GM23248 (cell line): ENCODE results near the gene ZBTB22. TPM values are rescaled to one million over a fixed set of nuclear protein-coding genes. Genes with fewer than 3 reads are reported as not detected.

Source experiments
- DNase-seq: peaks from one replicate; pipeline ENCODE4 v3.0.0-alpha.2; 2015
- H2AFZ ChIP-seq: fragments of 200-600 bp; sonication (generic); 2 replicates; pipeline ENCODE4 v1.6.1; 2016; ENCODE audit warnings: antibody characterized with exemption
- H3F3A ChIP-seq: fragments of 200-600 bp; sonication (generic); 2 replicates; pipeline ENCODE4 v1.6.1; 2016; ENCODE audit warnings: mild to moderate bottlenecking, antibody characterized with exemption, mixed run types; ENCODE audit not compliant: insufficient read depth
- H3K27ac ChIP-seq: fragments of 200-600 bp; sonication (generic); 2 replicates; pipeline ENCODE4 v1.5.1; 2016; ENCODE audit warnings: mild to moderate bottlenecking
- H3K27me3 ChIP-seq: fragments of 200-600 bp; sonication (generic); replicated peaks from 2 replicates; pipeline ENCODE4 v1.6.1; 2016; ENCODE audit warnings: mild to moderate bottlenecking; ENCODE audit not compliant: insufficient read depth
- H3K36me3 ChIP-seq: fragments of 200-600 bp; sonication (generic); 2 replicates; pipeline ENCODE4 v1.6.1; 2016; ENCODE audit warnings: low read depth, mild to moderate bottlenecking
- H3K4me1 ChIP-seq: fragments of 200-600 bp; sonication (generic); 2 replicates; pipeline ENCODE4 v1.6.1; 2016; ENCODE audit warnings: mild to moderate bottlenecking; ENCODE audit not compliant: insufficient read depth
- H3K4me2 ChIP-seq: fragments of 200-600 bp; sonication (generic); one replicate; pipeline ENCODE4 v1.6.1; 2016; ENCODE audit warnings: mild to moderate bottlenecking; ENCODE audit not compliant: unreplicated experiment
- H3K4me3 ChIP-seq: fragments of 200-600 bp; sonication (generic); 2 replicates; pipeline ENCODE4 v1.5.1; 2016; ENCODE audit warnings: mild to moderate bottlenecking
- H3K79me2 ChIP-seq: fragments of 200-600 bp; sonication (generic); 2 replicates; pipeline ENCODE4 v1.6.1; 2016; ENCODE audit warnings: mild to moderate bottlenecking; ENCODE audit not compliant: insufficient read depth
- H3K9ac ChIP-seq: fragments of 200-600 bp; sonication (generic); 2 replicates; pipeline ENCODE4 v1.6.1; 2016; ENCODE audit warnings: mild to moderate bottlenecking
- H3K9me2 ChIP-seq: fragments of 200-600 bp; sonication (generic); 2 replicates; pipeline ENCODE4 v1.6.1; 2016; ENCODE audit warnings: mixed run types, mild to moderate bottlenecking, moderate library complexity; ENCODE audit not compliant: insufficient read depth
- H3K9me3 ChIP-seq: fragments of 200-600 bp; sonication (generic); one replicate; pipeline ENCODE4 v1.6.1; 2017; ENCODE audit warnings: low read depth
- H4K20me1 ChIP-seq: fragments of 200-600 bp; sonication (generic); 2 replicates; pipeline ENCODE4 v1.6.0; 2016; ENCODE audit not compliant: insufficient read depth
- EZH2 ChIP-seq: fragments of 200-600 bp; sonication (generic); IDR thresholded peaks from 2 replicates; pipeline ENCODE4 v1.6.1; 2018; ENCODE audit warnings: antibody characterized with exemption, mild to moderate bottlenecking; ENCODE audit not compliant: insufficient read depth, poor library complexity, severe bottlenecking
- EZH2phosphoT487 ChIP-seq: fragments of 200-600 bp; sonication (generic); IDR thresholded peaks from 2 replicates; pipeline ENCODE4 v1.6.1; 2018; ENCODE audit warnings: antibody characterized with exemption, moderate library complexity, mild to moderate bottlenecking, low read depth; ENCODE audit not compliant: insufficient read depth
- WGBS, 2 experiments: methylation state at CpG; one replicate each; pipeline ENCODE4 v1.1.6; 2015 to 2017; ENCODE audit warnings: low lambda C conversion rate in 2 of 2, low coverage in 1 of 2; ENCODE audit errors: missing lambda C conversion rate in 2 of 2; 5-methylcytosine and 5-hydroxymethylcytosine counted together
- in situ Hi-C: fragments of 300-500 bp; cut with MboI; formaldehyde crosslinking; loops from 2 replicates; pipeline ENCODE4 v1.15.0; 2020
- polyA plus RNA-seq: library from polyadenylated mRNA; unstranded; fragments of >200 nt; fragmentation: Nextera tagmentation; extraction: Ambion mirVana; gene quantifications from 2 replicates; pipeline ENCODE4 v1.2.1, GENCODE V29; 2016
- total RNA-seq: library from RNA; depleted of rRNA; stranded (reverse); fragments of >200 nt; shearing (Covaris generic); gene quantifications from 2 replicates; pipeline ENCODE4 v1.2.3, GENCODE V29; 2014

The ZBTB22 gene
- total and polyA plus RNA-seq, 2 experiments from 2014 or later = 9.8 to 18.3 TPM

GRCh38 chr6:33319939-33320314 lies 2.4 kb upstream of the ZBTB22 start:
- in situ Hi-C loops = no loop called here
- Histone ChIP-seq H3F3A (peaks cover 34% of the 10 kb centered on the region), H3K36me3 (peaks cover 13% of the 10 kb centered on the region; the same call in 1 of the 2 replicates), H3K9me2 (no peaks in the 10 kb centered on the region), H3K9ac (peak overlapping the region; percentile 94), H3K79me2 (peaks cover 51% of the 10 kb centered on the region), H4K20me1 (no peaks in the 10 kb centered on the region), H2AFZ (no peak overlapping the region), H3K4me2 (peak overlapping the region; percentile 87), H3K4me3 (peak overlapping the region; percentile 46; the same call in 1 of the 2 replicates), H3K27ac (peak overlapping the region; percentile 77), H3K9me3 (no peaks in the 10 kb centered on the region), H3K27me3 (no peaks in the 10 kb centered on the region), H3K4me1 (peaks cover 28% of the 10 kb centered on the region)
- TF ChIP-seq EZH2phosphoT487 (no peak), EZH2 (no peak)
- no peak for DNase-seq
- 83% methylated on average over 3 of the region's 3 CpGs for WGBS, 2 experiments

DNA sequence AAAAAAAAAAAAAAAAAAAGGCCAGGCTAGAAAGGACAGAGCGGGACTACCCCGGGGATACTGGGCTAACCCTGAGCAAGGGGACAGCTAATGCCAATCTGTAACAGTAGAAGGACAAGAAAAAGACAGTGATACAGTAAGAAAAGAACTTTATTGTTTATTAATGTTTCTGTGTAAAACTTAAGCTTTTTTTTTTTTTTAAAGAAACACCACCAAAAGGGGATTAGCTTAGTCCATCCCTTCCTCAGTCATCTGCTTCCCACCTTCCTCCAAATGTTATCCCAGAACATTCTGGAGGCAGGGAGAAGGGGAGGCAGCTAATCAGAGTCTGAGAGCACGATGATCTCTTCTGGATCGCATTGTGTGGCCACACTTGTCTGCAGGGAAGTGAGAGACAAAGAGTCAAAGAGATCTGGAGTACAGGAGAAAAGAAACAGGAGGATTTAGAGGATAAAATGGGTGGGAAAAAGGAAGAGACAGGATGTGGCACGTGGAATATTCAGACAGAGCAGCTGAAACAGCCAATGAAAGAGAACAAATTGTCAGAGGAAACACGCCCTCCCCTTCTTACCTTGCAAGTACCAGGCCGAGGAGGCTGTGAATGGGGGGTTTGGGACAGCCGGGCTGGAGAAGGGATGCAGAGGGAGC lies 1.0 kb upstream of the ZBTB22 start:
- 74 to 81% methylated on average over 8 of the region's 8 CpGs for WGBS, 2 experiments
- H3K9me2 ChIP-seq = no peaks in the 10 kb centered on the region
- TF ChIP-seq EZH2phosphoT487 (no peak), EZH2 (no peak)

DNA sequence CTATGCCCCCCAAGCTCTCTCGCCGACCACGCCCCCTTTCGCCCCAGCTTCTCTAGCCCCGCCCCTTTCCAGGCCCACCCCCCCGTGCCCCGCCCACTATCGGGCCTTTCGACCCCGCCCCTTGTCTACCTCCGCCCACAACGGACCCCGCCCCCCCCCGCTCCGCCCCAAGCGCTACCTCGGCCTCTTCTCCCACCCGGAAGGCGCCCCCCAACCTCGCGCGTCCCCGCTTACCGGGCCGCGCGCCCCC lies 200 bp downstream of the ZBTB22 start:
- Histone ChIP-seq H3K4me1 (peaks cover 32% of the 10 kb centered on the region), H3K9me3 (no peaks in the 10 kb centered on the region), H3F3A (peaks cover 28% of the 10 kb centered on the region), H2AFZ (no peak overlapping the region), H3K27ac (no peak overlapping the region; the same call in 1 of the 2 replicates), H3K4me3 (peak overlapping the region; percentile 78), H3K79me2 (peaks cover 61% of the 10 kb centered on the region), H3K9ac (peak overlapping the region; percentile 80), H4K20me1 (no peaks in the 10 kb centered on the region), H3K27me3 (no peaks in the 10 kb centered on the region), H3K9me2 (no peaks in the 10 kb centered on the region), H3K36me3 (peaks cover 13% of the 10 kb centered on the region; the same call in 1 of the 2 replicates), H3K4me2 (peak overlapping the region; percentile 69)
- DNase-seq = no peak
- in situ Hi-C loops = no loop called here
- WGBS, 2 experiments = 3 to 10% methylated on average over 2 to 27 of the region's 27 CpGs
- TF ChIP-seq EZH2phosphoT487 (no peak), EZH2 (no peak)

More for the DNA sequence above, 1.0 kb upstream of the ZBTB22 start:
- in situ Hi-C loops = no loop called here
- Histone ChIP-seq H3F3A (peaks cover 30% of the 10 kb centered on the region), H2AFZ (peak overlapping the region; percentile 74), H3K4me2 (peak overlapping the region; percentile 78), H3K27ac (peak overlapping the region; percentile 78), H4K20me1 (no peaks in the 10 kb centered on the region), H3K36me3 (peaks cover 13% of the 10 kb centered on the region; the same call in 1 of the 2 replicates), H3K27me3 (no peaks in the 10 kb centered on the region), H3K79me2 (peaks cover 53% of the 10 kb centered on the region), H3K9me3 (no peaks in the 10 kb centered on the region), H3K9ac (peak overlapping the region; percentile 80), H3K4me3 (peak overlapping the region; percentile 78), H3K4me1 (peaks cover 32% of the 10 kb centered on the region)
- no peak for DNase-seq

- Histone ChIP-seq H3K27ac (no peak overlapping the region), H2AFZ (no peak overlapping the region), H3K4me1 (peaks cover 32% of the 10 kb centered on the region), H3F3A (peaks cover 28% of the 10 kb centered on the region), H3K36me3 (peaks cover 13% of the 10 kb centered on the region; the same call in 1 of the 2 replicates), H3K27me3 (no peaks in the 10 kb centered on the region), H3K9me2 (no peaks in the 10 kb centered on the region), H3K4me3 (peak overlapping the region; percentile 60), H3K9ac (no peak overlapping the region), H3K79me2 (peaks cover 61% of the 10 kb centered on the region), H3K4me2 (peak overlapping the region; percentile 69), H4K20me1 (no peaks in the 10 kb centered on the region), H3K9me3 (no peaks in the 10 kb centered on the region)
- no peak for TF ChIP-seq EZH2phosphoT487
- WGBS, 2 experiments = 69 to 74% methylated on average over 18 to 19 of the region's 19 CpGs
- no peak for DNase-seq
- in situ Hi-C loops = no loop called here
These were observed 733 bp downstream of the ZBTB22 start for GRCh38 chr6:33316603-33317418.
